Heart left ventricle (tissue), 13 donors: ENCODE measurements around the gene SMO.

Source experiments
- CTCF ChIP-seq, 12 donors: fragments of 200-600 bp; sonication (generic) in 4 of 12; IDR thresholded peaks; one replicate each; pipeline versions ENCODE4 v1.5.0 to v1.8.0; 2018 to 2022; ENCODE audit warnings: antibody characterized with exemption in 12 of 12, mild to moderate bottlenecking in 5 of 12
- POLR2A ChIP-seq, 2 donors: fragments of 450-650 bp; IDR thresholded peaks; one replicate each; pipeline ENCODE4 v1.6.1; 2017; ENCODE audit warnings: antibody characterized with exemption in 2 of 2, mild to moderate bottlenecking in 2 of 2, moderate library complexity in 2 of 2
- donor health status: ischemic (EF 13 %, LVEDD 7.1; RV severe dilation, severe dysfunction).
- donor health status: DM: no; HTN: yes; CAD: no.
- donor health status: DM: no; HTN: no; CAD: no.
- donor health status: ischemic (EF 25% LVEDD 6.9; RV normal size, moderate dysfunction).
- donor health status: ischemic (EF 25% LVEDD 5.7; RV mildly dilated, moderate dysfunction).
- donor health status: ischemic (EF 35%, LVEDD 5.7; RV mildly dilated, moderate dysfunction).
- donor health status: nonischemic (EF 11% LVEDD 7.7; RV severe dilation, severe dysfunction).
- donor health status: DM: yes; HTN: yes; CAD: no.
- donor health status: PGD.
- donor health status: ischemic (EF 29% LVEDD 5.4; RV normal size, mild dysfunction).
- donor health status: nonischemic (EF 23%, LVEDD 6.1; RV moderate dilation, normal function).

- TF ChIP-seq CTCF (IDR thresholded peaks at IDR 0.05): no peak
- TF ChIP-seq POLR2A (IDR thresholded peaks at IDR 0.05): no peak
Observed at GRCh38 chr7:129168231-129169021, 20.0 kb upstream of the SMO start.
